CD4-positive, alpha-beta T cell treated with Interleukin-6 for 4 hours (primary cell): ENCODE data around the gene KY.
"Not testable (repeated sequence)": the region's sequence is repeated elsewhere in the genome, so short reads cannot be mapped to it uniquely, and the experiment has no call there.

Experiments
- DNase-seq: peaks from one replicate; pipeline ENCODE4 v3.0.0-alpha.2; 2020; ENCODE audit warnings: mixed read lengths

The KY gene

DNA sequence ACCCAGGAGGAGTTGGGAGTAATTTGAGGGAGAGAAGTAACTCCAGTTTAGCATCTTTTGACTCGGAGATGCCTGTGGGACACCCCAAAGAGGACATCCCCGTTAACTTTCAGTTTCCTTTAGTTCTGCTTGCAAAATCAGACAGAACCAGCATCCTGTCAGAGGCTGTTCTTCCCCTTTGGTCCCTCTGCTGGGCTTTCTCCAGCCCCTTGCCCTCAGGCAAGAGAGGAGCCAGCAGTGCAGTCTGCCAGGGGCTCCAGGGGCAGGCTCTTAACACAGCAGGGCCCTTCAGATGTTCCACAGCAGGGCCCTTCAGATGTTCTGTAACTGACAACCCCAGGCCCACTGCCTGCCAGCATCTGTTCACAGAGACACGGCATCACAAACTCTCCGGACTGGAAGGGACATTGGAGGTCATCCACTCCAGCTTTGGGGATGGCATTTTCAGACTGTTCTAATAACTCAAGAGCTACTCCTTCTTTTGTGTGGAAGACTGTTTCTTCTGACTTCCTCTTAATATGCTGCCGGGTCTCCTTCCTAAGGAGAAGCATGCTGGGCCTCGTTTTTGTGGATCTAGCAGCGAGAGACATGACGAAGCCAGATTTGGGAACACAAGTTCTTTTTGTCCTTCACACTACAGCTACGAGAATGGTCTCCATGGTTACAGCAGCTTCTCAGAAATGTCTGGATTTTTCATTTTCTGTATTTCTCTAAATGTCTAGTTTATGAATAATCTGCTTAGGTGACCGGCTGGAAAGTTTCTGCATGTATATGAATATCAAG is 51.9 kb downstream of the KY start:
- DNase-seq, result no peak

- DNase-seq, result no peak
Measured at GRCh38 chr3:134597390-134597970, 53.3 kb downstream of the KY start.

GRCh38 chr3:134594986-134595385 is 55.8 kb downstream of the KY start:
- DNase-seq, result not testable (repeated sequence)

DNA sequence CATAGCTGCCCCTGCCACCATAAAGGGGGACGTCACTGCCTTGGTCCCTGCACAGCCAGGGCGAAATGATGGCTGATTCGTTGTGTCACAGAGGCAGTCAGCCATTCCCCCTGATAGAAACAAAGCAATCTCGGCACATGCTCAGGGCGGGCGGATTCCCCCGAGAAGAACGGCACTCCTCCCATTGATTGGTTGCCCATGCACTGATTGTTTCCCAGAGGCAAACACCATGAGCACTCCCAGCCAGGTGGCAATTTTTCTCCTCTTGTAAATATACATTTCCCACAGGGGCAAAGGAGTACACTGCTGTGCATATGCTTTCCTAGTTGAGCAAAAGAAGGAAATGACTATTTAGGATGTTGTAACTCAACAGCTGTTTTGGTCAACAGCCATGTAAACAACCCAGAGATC is 56.5 kb downstream of the KY start:
- DNase-seq, result no peak

DNA sequence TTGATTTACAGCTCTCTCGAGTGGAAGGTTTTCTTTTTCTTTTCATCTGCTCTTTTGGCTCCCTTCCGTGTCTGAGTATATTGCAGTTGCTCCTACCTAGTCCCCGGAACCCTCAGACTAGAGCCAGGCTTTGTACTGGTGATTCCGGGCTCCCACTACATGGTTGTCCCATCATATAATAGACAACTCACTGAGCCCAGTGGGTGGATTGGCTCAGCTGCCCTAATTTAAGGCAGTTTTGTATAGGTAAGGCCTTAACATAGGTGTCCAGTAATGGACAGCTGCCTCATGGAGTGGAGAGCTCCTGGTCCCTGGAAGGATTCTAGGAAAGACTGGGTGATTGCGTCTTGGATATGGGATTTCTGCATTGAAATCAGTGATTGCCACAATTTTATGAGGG is 58.0 kb downstream of the KY start:
- no peak for DNase-seq

- DNase-seq, result no peak
Measured at GRCh38 chr3:134590766-134591165, 60.1 kb downstream of the KY start.

- no peak for DNase-seq
Measured at GRCh38 chr3:134579141-134579665, 71.6 kb downstream of the KY start.

GRCh38 chr3:134576831-134577230 is 74.0 kb downstream of the KY start:
- no peak for DNase-seq

DNA sequence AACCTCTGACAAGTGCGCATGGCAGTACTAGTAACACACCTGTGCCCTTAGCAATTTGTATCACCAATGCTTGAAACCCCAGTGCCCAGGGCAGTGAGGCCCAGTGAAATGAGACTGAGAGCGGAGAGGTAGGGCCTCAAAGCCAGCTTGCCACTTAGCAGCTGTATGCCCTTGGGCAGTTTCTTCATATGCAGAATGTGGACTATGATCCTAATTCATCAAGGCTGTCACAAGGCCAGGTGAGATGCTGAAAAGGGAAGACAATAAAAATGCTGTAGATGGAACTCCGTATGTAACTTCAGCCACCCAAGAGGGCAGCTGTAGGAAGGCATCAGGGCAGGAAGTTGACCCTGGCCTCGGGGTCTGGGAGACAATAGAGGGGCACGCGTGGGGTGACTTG is 74.4 kb downstream of the KY start:
- no peak for DNase-seq

- DNase-seq, result not testable (repeated sequence)
Measured at GRCh38 chr3:134569899-134570298, 80.9 kb downstream of the KY start.

GRCh38 chr3:134568790-134569189 is 82.0 kb downstream of the KY start:
- no peak for DNase-seq

- no peak for DNase-seq
Measured at GRCh38 chr3:134567605-134568004, 83.2 kb downstream of the KY start.

DNA sequence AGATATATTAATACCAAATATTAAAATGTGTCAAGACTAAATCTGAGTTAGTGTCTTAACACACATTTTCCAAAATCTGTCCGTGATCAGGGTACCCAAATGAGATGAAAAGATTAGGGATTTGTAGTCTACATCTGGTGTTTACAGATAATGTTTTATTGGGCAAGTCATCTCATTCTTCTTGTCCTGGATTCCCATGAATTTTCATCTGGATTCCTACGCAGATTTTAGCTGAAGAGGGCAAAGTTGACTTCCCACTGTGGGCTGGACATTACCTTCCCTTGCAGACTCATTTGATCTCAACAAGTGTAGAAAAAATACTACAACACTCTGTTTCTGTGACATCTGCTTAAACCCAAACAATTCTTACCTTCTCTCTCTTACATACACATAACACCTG is 85.8 kb downstream of the KY start:
- DNase-seq, result no peak

DNA sequence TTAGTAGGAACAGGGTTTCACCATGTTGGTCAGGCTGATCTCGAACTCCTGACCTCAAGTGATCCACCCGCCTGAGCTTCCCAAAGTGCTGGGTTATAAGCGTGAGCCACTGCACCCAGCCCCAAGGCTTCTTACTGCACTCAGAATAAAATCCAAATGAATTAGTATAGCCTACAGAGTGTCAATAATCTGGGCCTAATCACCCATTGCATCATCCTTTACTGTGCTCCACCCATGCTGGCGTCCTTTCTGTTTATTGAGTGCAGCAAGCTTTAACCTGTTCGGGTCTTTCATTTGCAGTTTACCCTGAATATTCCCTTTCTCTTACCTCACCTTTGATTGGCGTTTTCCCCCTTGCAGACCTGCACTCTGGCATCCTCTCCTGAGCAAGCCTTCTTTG is 87.2 kb downstream of the KY start:
- DNase-seq, result no peak

DNA sequence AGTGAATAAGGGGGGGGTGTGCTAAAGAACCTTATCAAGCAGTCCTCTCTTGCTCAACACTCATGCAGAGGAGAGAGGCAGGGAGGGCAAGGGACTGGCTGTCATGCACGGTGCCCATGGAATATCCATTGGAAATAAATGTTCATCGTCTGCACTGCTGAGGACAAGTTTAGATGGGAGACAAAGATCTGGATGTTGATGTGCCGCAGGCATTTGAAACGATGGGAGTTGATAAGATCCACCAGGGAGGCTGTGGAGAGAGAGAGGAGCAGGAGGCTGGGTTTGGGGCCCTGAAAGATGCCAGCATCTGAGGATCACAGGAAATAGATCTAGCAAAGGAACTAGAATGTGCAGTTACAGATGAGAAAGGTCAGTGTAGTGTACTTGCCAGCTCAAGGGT is 88.8 kb downstream of the KY start:
- no peak for DNase-seq

GRCh38 chr3:134559591-134559990 is 91.2 kb downstream of the KY start:
- DNase-seq, result no peak
